NCI-H187 treated with DMSO at 0.1 percent for 48 hours (cell line): ENCODE measurements around the gene RNF144A.
"Not testable (repeated sequence)": the region's sequence is repeated elsewhere in the genome, so short reads cannot be mapped to it uniquely, and the experiment has no call there.

Experiments
- DNase-seq: peaks from one replicate; lab custom pipeline; 2025; lab: John Stamatoyannopoulos, UW

Gene RNF144A

DNA sequence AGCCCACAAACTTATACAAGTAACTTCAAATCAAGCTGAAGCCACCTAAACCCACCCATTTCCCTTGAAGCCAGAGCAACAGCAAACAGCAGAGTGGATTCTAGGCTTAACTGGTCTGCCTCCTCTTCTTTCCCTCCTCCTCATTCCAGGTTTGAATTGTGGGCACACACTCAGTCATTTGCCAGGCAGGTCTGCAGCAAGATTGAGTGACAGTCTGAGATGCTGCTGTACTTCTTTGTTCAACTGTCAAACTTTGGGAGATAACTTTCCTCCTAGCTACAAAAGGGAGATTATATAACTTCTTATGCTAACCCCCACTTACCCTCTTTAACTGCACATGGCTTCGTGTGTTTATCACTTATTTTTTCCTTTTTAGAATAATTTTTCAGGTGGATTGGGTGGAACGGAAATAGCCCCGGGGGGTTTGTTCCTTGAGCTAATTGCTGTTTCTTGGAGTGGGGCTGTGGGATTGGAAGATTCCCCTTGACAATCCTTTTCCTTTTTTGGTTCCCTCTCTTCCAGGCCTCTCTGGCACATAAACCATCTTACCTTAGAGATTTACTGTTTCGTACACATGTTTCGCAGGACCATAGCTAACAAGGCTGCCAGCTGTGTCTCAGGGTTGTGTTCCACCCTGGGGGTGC, 55.0 kb downstream of the RNF144A start:
- no peak for DNase-seq

GRCh38 chr2:6973895-6974545, 56.8 kb downstream of the RNF144A start:
- DNase-seq: no peak

DNA sequence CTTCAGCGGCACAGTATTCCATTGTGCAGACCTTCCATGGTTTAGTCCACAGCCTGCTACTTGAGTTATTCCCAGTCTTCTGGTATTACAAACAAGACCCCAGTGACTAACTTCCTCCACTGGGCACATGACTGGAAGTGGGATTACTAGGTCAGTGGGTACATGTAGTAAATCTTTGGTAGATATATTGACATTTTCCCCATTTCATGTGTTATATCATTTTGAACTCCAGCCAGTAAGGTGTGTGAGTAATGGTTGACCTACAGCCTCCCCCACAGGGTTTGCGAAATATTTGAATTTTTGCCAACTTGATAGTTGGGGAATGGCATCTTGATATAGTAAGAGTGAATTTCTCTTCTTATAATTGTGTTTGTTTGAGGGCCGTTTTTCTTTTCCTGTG, 58.8 kb downstream of the RNF144A start:
- no peak for DNase-seq

GRCh38 chr2:6977113-6977741, 60.0 kb downstream of the RNF144A start:
- DNase-seq: no peak

DNA sequence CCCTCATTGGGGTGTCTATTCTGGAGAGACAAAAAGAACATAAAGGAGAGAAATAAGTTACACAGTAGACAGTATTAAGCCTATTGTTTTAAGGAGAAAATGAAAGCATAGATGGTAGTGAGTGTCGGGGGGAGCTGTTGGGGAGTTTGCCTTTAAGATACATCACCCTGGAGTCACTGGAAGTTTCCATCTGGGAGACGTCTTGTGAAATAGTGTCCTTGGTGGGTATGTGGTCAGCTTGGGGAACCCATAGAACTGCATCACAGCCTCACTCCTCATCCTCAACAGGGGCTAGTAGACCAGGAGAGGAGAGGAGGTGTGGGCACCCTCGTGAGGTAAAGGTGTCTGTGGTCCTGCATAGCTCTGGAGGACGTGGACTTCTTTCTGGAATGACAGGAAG, 60.6 kb downstream of the RNF144A start:
- no peak for DNase-seq

DNA sequence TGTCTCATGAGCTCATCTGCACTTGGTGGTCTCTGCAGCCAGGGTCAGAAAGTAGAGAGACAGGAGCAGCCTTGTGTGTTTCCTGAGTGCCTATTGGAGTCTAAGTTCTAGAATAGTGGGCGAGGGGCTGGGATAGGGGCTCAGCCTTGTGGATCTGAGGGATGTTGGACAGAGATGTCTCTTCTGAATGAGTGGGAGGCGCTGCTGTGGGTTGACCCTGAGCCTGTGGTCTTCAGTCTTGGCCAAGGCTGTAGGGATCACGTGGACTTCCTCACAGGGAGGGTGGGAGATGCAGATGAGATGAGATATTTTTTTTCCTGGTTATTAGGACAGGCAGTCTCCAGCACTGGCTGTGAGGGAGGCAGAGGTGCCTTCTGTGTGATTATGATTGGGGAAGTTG, 61.8 kb downstream of the RNF144A start:
- DNase-seq: no peak

GRCh38 chr2:6982449-6982848, 65.2 kb downstream of the RNF144A start:
- no peak for DNase-seq

- DNase-seq: no peak
These were observed 65.8 kb downstream of the RNF144A start for GRCh38 chr2:6982934-6983589.

DNA sequence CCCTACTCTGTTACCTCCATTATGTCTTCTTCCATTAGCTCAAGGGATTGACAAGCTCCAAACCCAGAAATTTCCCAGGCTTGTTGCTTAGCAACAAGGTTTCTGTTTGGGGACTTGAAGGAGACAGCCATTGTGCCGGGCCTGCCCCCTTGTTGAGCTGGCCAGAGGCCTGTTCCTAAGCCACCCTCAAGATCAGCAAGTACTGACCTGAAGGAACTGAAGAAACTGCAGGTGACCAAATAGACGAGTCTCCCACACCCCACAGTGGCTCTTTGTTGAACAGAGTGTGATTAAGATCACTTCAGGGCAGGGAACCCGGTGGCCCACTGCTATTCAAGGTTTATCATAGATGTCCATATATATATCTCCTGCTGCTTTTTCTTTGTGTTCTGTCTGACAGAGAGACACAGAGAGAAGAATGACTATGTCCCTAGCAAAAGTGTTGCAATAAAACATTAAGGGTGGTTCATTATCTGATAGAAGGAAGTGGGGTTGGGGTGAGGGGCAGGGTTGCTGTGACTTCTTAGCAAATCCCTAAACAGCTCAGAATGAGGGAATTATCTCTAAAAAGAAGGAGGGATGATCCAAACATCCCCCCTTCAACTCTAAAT, 69.2 kb downstream of the RNF144A start:
- DNase-seq: no peak

- DNase-seq: no peak
These were observed 69.7 kb downstream of the RNF144A start for GRCh38 chr2:6986912-6987361.

DNA sequence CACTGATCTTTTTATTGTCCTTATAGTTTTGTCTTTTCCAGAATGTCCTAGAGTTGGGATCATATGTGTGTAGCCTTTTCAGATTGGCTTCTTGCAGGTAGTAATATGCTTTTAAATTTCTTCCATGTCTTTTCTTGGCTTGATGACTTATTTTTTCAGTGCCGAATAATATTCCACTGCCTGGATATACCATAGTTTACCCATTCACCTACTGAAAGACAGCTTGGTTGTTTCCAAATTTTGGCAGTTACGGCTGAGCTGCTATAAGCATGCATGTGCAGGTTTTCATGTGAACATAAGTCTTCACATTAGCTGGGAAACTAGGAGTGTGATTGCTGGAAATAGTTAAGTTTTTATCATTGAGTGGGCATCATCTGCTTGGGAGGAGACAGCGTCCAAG, 73.7 kb downstream of the RNF144A start:
- no peak for DNase-seq

DNA sequence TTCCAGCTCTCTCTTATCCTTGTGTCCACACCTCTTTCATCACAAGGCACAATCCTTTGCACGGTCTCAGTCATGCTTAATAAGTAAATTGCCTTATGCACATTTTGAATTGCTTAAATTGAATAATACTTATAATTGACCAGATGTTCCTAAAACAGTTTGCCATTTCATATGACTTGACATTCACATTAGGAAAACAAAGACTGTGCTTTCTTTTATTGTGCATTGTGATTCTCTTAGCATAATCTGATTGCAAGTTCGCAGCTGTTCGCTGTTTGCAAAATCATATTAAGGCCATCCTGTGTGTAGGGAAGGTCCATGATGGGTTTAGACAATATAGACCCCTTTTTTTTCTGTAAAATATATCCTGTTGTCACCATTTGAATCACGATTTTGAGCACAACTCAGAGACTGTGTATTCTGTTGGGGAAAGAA, 75.6 kb downstream of the RNF144A start:
- DNase-seq: no peak

DNA sequence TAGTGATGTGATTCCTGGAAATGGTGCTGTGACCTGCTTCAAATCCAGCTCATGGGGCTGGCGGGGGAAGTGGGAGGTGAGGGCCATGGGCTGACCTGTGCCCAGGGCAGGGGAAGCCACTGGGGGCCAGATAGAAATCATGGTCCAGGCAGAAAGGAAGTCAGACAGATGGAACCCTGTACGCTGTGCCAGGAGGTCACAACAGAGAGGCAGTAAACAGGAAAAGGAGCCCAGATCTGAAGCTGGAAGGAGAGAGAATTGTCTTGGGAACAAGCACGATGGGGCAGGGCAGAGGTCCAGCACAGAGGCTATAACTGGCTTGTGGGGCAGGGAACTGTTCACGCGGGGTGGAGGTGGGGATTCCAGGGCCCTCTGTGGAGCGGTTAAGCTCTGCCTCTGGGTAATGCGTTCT, 76.0 kb downstream of the RNF144A start:
- DNase-seq: no peak

DNA sequence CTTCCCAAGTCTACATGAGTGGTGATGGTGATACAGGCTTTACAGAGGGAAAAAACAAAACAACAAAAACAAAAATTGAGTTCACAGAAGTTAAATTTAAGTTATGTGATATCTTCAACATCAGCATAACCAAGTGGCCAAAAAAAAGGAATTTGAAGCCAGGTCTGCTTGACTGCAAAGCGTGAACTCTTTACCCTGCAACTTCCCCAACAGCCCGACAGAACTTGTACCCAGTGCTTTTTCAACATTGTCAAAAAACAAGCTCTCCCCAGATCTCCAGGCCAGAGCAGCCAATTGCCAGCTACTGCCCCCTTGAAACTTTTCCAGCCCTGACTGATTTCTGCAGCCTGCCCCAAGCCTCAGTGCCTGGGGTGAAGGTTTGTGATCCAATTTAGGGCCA, 76.7 kb downstream of the RNF144A start:
- DNase-seq: no peak

DNA sequence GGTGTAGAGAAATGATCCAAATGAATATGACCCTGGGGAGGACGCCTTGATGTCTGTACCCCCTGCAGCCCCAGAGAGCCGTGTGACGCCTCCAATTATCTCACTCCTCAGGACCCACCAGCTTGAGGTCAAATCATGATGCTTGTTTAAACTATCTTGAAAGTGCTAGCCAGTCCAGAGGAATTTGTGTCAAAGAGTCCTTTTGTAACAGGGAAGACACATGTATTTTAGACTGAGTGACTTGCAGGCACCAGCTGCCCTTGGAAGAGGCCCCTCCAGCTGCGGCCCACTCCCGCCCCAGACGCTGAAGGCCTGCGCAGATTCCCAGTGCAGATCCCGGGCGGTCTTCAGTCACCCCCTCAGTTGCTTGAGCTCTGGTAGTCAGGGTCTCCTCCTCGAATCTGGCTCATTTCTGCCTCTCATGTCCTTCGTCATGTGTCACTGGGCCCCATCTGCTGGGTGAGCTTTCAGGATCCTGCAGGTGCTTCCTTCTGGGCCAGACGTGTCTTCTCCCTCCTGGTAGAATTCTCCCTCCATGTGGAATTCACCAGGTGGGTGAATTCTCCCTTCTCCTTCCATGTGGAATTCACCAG, 77.4 kb downstream of the RNF144A start:
- no peak for DNase-seq

- DNase-seq: no peak
These were observed 78.3 kb downstream of the RNF144A start for GRCh38 chr2:6995391-6996097.

DNA sequence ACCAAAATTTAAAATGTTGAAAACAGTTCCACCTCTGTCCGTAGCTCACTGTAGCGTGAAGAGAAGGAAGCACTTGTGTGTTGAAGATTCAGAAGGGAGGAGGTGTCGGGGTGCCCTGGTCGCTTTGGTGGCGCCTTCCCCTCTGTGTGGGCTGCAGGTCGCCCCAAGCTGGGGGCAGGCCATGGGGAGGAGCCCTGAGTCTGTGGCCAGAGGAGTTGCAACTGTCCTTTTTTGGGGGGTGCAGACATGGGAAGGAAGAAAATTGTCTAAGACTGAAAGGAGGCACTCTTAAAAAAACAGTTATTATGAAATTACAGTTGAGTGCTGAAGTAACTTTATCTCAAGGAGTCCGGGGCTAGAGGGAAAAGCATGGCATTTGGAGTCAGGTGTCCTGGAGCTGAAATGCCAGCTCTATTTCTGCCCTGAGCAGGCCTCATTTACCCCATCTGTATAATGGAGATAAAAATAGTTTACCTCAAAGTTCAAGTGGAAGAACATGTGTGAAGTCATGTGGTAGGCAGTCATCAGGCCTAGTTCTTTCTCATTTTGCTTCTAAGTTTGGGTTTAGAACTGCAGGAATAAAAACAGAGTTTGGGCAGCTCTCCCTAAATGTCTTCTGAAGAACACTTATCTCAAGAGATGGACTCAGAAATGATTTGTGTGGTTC, 82.1 kb downstream of the RNF144A start:
- no peak for DNase-seq

DNA sequence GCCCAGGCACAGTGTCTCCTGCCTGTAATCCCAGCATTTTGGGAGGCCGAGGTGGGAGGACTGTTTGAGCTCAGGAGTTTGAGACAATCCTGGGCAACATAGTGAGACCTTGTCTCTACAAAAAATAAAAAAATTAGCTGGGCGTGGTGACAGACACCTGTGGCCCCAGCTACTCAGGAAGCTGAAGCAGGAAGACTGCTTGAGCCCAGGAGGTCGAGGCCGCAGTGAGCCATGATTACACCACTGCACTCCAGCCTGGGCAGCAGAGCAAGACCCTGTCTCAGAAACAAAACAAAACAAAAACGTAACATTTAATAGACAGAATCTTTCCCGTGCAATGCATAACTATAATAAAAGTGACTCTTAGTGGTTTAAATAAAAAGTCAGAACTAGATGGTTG, 84.2 kb downstream of the RNF144A start:
- DNase-seq: not testable (repeated sequence)

- no peak for DNase-seq
These were observed 86.7 kb downstream of the RNF144A start for GRCh38 chr2:7003895-7004294.

GRCh38 chr2:7004636-7005035, 87.4 kb downstream of the RNF144A start:
- no peak for DNase-seq

GRCh38 chr2:7007488-7007845, 90.3 kb downstream of the RNF144A start:
- no peak for DNase-seq
